ENCODE data around the gene KRTAP5-10.
"Not testable (repeated sequence)": the region's sequence is repeated elsewhere in the genome, so short reads cannot be mapped to it uniquely, and the experiment has no call there.

Gene KRTAP5-10

DNA sequence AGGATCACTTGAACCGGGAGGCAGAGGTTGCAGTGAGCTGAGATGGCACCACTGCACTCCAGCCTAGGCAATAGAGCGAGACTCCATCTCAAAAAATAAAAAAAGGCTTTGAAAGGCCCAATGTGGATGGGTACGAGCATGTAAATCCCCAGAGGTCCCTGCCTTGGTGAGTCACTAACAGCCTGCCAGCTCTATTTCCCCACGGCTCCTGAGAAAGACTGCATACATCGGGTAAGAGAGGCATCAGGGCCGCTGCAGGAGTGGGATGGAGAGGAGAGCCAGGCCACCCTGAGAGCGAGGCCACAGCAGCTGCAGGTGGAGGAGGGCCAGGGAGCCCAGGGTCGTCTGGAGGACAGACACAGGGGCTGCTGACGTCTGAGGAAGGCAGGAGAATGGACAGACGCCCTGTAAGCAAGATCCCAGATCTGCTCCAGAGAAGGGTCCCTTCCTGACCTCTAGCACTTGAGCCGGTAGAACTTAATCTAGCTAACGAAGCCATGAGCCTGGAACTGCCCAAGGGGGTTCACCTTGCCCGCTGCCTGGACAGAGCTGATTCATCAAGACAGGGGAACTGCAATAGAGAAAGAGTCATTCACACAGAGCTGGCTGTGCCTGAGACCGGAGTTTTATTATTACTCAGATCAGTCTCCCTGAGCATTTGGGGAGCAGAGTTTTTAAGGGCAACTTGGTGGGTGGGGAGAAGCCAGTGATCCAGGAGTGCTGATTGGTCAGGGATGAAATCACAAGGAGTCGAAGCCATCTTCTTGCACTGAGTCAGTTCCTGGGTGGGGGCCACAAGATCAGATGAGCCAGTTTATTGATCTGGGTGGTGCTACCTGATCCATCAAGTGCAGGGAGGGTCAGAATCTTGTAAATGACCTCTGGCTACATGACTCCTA, 22.2 kb upstream of the KRTAP5-10 start:
- DNase-seq (ENCODE audit: low spot score) = no peak

DNA sequence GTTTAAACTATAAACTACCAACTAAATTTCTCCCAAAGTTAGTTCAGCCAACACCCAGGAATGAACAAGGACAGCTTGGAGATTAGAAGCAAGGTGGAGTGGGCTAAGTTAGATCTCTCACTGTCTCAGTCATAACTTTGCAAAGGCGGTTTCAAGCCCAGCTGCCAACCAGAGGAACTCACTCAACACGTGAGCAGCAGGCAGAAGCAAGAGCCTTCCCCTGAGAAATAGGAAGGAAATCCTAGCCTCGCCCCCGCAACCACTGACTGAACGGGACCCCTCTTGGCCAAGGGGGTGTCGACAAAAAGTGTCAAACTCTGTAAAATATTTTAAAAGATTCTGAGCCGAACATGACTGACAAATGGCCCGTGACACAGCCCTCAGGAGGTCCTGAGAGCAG, 21.5 kb upstream of the KRTAP5-10 start:
- no peak for DNase-seq (ENCODE audit: low spot score)

DNA sequence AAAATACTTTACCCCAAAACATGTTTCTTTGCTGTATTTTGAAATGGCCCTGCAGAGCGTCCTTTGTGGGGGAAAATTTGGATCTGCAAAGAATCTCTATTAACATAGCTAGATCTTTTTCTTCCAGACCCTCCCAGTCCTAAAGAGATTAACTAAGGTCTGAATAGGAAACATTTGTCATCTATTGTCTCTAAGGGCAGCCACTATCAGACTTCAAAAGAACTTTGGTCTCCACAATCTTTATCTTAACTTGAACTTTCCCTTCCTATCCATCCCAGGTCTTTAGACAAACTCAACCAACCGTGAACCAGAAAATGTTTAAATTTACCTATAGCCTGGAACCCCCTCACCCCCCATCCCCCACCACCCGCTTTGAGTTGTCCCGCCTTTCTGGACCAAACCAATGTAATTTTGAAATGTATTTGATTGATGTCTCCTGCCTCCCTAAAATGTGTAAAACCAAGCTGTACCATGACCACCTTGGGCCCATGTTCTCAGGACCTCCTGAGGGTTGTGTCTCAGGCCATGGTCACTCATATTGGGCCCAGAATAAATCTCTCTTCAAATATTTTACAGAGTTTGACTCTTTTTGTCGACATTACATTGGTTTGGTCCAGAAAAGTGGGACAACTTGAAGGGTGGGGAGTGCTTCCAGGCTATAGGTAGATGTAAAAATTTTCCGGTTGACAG, 20.7 kb upstream of the KRTAP5-10 start:
- no peak for DNase-seq (ENCODE audit: low spot score)

DNA sequence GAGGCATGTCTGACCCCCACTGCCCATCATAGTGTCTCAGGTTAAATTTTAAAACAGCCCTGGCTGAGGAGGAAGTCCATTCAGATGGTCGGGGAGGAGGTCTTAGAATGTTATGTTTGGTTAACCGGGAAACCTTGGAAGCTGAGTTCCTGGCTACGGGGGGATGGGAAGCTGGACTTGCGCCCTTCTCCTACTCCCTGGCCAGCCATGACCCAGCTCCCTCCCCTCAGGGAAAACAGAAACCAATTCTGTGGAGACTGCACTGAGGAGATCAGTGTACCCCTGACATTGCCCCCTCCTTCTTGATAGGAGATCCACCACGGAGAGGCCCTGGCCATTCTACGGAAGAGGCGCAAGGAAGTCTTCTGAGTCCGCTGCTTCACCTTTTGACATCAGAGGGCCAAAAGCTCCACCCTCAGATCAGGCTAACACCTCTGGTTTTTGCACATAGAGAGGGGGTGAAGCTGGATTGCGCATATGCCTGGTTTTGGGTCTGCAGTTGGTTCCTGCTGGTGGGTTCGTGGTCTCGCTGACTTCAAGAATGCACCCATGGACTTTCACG, 19.9 kb upstream of the KRTAP5-10 start:
- no peak for DNase-seq (ENCODE audit: low spot score)

DNA sequence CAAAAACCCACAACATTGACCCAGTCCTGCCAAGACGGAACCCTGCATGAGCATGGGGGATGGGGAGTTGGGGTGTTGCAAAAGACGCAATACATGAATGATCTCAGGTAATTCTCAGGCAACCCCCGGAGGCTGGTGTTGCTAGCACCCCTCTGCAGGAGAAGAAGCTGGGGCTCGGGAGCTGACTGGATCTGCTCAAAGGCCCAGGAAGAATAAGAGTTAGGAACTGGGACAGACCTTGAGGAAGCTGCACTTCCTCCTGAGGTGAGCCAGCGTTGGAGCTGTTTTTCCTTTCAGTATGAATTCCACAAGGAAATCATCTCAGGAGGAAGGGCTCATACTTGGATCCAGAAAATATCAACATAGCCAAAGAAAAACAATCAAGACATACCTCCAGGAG, 17.2 kb upstream of the KRTAP5-10 start, which contains the start of gene KRTAP5-9:
Gene KRTAP5-9, plus strand, starts transcription at position 301 of the 400 bp plus-strand sequence. CDS start 238 bp downstream, outside the sequence.
- no peak for DNase-seq (ENCODE audit: low spot score)

DNA sequence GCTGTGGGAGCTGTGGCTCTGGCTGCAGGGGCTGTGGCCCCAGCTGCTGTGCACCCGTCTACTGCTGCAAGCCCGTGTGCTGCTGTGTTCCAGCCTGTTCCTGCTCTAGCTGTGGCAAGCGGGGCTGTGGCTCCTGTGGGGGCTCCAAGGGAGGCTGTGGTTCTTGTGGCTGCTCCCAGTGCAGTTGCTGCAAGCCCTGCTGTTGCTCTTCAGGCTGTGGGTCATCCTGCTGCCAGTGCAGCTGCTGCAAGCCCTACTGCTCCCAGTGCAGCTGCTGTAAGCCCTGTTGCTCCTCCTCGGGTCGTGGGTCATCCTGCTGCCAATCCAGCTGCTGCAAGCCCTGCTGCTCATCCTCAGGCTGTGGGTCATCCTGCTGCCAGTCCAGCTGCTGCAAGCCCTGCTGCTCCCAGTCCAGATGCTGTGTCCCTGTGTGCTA, 16.6 kb upstream of the KRTAP5-10 start:
- no peak for DNase-seq (ENCODE audit: low spot score)

DNA sequence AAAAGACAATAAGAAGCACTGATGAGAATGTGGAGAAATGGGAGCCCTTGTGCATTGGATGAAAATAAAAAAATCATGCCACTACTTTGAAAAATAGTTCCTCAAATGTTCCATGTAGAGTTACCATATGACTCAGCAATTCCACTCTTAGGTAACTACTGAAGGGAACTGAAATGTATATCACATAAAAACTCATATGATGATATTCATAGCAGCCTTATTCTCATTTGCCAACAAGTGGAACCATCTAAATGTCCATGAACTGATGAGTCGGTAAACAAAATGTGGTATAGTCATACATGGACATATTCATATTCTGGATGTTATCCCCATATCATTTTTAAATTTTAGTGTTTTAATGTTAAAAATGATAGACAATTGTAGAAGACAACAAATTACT, 13.7 kb upstream of the KRTAP5-10 start:
- DNase-seq (ENCODE audit: low spot score) = no peak

DNA sequence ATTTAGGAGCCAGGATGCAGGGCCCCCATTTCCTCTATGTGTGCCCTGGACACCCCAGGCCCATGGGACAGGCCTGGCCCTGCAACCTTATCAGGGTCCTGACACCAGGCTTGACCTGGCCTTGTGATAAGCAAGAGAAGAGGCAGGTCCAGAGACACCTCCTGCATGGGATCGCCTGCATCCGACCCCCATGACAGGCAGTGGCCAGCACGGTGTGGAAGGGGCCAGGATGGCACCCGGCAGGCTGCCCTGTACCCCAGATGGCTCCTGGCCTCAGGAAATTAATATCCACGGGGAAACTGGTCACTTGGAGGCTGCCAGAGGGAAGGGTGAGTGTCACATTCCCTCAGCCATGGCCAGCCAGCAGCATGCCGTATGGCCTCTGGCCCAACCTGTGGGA, 10.4 kb upstream of the KRTAP5-10 start:
- DNase-seq (ENCODE audit: low spot score) = no peak

DNA sequence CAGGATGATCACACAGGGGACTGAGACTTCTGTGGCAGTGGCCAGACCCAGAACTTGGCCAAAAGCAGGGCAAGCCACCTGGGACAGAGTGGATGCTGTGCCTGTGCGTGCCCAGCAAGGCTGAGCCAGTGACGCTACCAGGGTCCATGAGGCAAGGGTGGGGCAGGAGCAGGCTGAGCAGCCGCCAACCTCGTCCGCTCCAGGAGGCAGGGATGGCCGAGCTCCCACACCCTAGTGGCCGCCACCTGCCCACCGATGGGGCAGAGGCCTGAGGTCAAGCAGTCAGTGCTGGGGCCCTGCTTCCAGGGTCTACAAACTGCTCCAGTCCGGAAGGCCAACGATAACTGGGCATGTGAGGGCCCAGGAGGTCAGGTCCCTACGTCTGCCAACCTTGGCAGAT, 9.9 kb upstream of the KRTAP5-10 start:
- DNase-seq (ENCODE audit: low spot score) = no peak

DNA sequence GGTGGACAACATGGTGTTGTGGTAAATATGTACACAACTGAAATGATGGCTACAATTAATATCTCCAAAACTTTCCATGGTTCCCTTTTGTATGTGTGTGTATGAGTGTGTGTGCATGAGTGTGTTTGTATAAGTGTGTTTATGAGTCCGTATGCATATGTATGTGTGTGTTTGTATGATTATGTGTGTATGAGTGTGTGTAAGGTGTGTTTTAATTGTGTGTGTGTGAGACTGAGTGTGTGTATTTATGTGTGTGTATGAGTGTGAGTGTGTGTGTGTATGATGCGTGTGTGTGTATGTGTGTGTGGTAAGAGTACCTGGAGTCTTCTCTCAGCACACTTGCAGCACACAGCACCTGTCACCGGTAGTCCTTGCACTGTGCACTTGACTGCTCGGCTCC, 9.3 kb upstream of the KRTAP5-10 start:
- no peak for DNase-seq (ENCODE audit: low spot score)

DNA sequence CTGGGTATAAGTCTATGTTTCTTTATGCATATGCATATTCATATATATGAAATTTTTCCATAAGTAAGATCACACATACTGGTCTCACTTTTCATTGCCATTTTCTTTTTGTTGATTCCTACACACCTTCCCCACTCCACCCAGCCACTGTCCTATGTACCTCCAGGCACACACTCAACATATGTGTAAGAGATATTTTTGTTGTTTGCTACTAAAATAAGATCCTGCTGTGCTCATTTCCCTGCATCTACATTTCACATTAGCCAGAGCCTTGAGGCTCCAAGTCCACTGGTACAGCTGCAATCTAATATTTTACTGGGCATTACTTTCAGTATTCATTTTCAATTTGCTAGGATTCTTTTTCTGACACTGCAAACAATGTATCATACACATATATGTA, 8.1 kb upstream of the KRTAP5-10 start:
- DNase-seq (ENCODE audit: low spot score) = no peak

DNA sequence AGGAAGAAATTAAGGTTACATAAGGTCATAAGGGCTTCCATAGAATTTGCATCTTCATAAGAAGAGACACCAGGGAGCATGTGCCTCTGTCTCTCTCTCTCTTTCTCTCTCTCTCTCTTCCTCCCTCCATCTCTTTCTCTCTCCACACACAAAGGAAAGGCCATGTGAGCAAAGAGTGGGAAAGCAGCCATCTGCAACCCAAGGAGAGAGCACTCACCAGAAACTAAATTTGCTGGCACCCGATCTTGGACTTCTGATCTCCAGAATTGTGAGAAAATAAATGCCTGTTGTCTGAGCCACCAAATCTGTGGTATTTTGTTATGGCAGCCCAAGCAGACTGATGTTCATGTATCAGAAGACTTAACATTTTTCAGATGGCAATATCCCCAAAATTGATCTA, 6.4 kb upstream of the KRTAP5-10 start:
- DNase-seq (ENCODE audit: low spot score) = no peak

DNA sequence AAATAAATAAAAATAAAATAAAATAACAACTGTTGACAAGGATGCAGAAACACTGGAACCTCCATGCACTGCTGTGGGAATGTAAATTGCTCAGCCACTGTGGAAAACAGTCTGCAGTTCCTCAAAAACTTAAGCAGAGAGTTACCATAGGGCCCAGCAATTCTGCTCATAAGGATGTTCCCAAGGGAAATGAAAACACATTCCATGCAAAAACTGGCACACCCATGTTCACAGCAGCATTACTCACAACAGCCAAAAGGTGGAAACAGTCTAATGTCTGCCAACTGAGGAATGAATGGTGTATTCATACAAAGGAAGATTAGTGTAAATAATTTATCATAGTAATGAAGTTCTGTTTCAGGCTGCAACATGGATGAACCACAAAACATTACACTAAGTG, 3.2 kb upstream of the KRTAP5-10 start:
- no peak for DNase-seq (ENCODE audit: low spot score)

DNA sequence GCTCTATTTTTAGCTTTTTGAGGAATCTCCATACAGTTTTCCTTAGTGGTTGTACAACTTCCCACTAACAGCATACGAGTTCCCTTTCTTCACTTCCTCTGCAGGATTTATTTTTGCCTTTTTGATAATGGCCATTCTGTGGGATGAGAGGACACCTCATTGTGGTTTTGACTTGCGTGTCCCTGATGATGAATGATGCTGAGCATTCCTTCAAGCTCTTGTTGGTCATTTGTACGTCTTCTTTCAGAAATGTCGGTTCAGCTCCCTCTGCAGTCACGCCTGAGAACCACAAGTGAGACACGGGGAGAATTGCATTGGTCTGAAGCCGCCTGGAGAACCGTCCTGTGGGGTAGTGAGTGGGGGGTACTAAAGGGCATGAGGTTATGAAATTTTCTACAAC, 2.0 kb upstream of the KRTAP5-10 start:
- peak; percentile 27 for DNase-seq (ENCODE audit: low spot score)

DNA sequence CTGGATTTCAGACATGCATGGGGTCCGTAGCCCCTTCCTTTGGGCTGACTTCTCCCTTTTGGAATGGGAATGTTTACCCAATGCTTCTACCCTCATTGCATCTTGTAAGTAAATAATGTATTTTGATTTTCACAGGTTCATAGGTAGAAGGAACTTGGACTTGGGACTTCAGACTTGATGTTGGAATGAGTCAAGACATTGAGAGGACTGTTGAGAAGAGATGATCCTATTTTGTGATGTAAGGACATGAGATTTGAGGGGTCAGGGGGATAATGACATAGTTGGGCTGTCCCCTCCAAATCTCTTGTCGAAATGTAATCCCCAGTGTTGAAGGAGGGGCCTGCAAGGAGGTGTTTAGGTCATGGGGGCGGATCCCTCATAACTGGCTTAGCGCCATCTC, 933 bp upstream of the KRTAP5-10 start:
- DNase-seq (ENCODE audit: low spot score) = no peak

DNA sequence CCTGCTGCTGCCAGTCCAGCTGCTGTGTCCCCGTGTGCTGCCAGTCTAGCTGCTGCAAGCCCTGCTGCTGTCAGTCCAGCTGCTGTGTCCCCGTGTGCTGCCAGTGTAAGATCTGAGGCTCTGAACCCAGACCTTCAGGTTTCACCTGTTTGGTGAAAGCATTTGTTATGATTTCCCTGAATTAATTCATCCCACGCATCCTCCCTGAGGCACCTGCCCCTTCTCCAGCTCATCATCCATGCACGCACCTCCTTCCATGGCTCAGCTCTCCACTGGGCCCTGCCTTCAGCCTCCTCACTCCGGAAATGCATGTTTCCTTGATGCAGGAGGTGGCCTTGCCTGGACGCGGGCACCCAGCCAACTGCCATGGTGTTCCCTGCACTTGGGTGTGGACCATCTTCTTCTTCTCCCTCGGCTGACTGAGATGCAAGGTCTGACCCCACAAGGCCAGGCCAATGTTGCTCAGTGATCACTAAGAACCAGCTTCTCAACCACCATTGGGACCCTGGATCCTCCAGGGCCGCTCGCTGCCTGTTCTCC, 788 bp downstream of the KRTAP5-10 start:
- DNase-seq (ENCODE audit: low spot score) = no peak

DNA sequence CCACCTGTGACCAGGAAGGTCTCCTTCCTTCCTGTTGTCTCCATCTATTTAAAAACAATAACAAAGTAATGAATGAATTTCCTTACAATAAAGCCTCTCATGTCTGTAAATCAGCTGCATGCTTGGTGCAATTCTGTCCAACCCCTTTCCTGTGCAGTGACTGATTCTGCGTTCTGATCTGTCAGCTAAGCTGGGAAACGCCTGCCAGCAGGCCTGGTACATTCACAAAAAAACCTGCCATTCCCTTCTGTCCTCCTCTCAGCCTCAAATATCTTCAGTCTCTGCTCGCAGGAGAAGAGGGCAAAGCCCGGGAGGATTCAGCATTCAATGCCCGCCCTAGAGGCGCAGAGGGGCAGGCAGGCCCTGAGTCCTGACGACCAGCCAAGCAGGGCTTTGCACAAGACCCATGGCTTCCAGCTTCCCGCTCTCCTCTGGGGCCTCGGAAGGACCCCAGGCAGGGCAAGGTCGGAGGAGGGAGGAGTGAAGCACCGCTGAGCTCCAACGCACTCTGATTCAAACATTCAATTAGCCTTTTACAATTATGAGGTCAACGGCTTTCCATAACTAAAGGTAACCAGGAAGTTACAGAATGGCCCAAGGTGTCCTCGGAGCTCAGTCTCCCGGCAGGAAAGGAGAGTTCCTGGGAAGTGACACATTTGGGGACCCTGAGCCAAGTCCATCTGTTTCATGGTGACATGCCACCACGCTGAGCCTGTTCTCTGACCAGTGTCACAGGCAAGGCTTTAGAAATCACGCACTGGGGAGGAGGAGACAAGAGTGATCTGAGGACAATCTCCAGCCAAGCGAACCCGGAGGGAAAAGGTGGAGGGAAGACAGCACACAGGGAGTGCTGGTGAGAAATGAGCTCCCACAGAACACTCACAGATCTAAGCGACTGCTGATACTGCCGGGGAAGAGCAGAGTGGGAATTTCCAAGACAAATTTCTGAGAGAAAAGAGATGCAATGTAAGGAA, 1.6 kb downstream of the KRTAP5-10 start:
- peak; percentile 57 for DNase-seq (ENCODE audit: low spot score)

DNA sequence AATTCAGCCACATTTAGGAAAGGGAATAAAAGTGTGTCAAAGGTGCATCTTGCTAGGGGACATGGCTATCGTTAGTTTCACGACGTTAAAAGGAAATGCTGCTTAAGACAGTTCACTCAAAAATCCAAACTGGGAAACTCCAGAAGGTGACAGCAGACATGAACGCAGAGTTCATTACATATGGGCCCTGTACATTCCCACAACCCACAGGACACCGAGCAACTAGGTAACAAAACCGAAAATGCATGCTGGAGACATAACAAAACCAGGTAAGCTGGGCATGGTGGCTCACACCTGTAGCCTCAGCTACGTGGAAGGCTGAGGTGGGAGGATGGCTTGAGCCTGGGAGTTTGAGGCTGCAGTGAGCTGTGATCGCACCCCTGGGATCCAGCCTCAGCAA, 2.3 kb downstream of the KRTAP5-10 start:
- not testable (repeated sequence) for DNase-seq (ENCODE audit: low spot score)

DNA sequence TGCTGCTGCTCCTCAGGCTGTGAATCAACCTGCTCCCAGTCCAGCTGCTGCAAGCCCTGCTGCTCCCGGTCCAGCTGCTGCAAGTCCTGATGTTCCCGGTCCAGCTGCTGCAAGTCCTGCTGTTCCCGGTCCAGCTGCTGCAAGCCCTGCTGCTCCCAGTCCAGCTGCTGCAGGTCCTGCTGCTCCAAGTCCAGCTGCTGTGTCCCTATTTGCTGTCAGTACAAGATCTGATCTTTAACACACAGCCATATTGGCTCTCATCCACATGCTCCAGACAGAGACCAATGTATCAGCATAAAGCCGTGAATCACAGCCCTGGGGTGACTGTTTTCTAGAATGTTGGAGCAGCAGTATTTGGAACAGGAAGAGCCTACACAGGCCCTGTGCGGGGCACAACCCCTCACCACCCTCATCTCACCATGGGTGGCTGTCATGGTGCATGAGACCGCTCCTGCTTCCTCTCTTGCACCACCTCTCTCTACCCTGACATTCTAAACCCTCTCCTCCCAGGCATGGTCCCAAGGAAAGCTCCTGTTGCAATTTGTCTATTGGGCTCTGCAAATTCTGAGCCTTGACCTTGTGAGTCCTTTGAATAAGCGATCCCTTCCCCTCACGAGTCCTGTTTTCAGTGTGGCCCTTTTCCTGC, 3.5 kb downstream of the KRTAP5-10 start:
- DNase-seq (ENCODE audit: low spot score) = no peak

DNA sequence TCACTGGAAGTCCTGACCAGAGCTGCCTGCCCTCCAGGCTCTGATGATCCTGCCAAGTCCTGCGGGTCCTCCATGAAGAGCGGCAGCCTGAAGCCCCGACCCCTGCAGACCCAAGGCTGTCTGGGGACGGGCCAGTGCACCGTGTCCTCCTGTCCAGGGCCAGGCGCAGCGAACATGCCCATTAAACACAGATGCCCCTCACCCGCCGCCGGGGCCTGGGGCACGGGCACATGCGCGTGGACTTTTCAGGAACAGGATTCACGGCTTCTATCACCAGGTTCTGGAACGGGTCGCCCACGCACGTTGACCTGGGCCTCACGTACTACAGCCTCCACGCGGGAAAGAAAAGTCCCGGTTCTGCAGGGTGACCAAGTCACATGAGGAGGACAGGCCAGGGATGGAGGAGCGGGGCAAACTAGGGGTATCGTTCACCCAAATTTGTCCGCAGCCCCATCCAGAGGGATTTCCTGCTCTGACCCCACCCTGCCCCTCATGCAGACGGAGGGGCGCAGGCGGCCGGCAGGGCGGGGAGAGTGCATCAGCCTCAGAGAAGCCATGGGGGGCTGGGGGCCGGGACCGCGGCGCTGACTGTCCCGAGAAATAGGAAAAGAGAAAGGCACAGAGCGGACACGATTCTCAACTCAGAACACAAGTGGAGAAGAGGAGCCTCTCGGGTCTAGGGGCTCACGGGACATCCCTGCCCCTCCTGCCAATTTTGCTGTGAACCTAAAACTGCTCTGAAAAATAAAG, 5.9 kb downstream of the KRTAP5-10 start:
- not testable (repeated sequence) for DNase-seq (ENCODE audit: low spot score)
